NB4 (cell line): ENCODE results near the gene TMEM35B.

Experiments
- POLR2A ChIP-seq: IDR thresholded peaks from 2 replicates; pipeline ENCODE4 v1.6.1; 2011; ENCODE audit warnings: mild to moderate bottlenecking; ENCODE audit not compliant: insufficient read length; ENCODE audit errors: extremely low read depth
- TF ChIP-seq, protein P1 (sequence below): IDR thresholded peaks from one replicate; pipeline ENCODE4 v1.5.1; 2012; ENCODE audit warnings: low read depth, low read length

DNA sequence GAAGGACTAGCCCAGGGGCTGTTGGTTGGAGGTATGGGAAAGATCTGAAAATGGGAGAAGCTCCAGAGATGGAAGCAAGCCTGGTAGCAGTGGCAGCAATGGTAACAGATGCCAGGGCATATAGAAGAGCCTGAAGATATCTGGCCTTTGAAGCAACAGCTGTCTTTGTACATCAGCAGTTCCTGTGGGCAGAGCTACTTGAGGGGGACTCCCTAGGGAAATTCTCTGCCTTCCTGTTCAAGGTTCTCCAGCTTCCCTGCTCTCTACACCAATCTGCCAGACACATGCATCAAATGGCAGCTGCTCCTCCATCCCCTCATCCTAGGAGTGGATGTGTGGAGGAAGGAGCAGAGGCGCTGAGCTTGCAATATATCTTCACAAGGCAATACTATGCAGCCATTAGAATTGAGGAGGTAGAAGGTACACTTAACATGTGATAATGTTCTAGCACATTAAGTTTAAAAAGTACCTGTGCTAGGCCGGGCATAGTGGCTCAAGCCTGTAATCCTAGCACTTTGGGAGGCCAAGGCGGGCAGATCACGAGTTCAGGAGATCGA lies 2.2 kb downstream of the TMEM35B start:
- TF ChIP-seq POLR2A = no peak
- TF ChIP-seq, protein P1, sequence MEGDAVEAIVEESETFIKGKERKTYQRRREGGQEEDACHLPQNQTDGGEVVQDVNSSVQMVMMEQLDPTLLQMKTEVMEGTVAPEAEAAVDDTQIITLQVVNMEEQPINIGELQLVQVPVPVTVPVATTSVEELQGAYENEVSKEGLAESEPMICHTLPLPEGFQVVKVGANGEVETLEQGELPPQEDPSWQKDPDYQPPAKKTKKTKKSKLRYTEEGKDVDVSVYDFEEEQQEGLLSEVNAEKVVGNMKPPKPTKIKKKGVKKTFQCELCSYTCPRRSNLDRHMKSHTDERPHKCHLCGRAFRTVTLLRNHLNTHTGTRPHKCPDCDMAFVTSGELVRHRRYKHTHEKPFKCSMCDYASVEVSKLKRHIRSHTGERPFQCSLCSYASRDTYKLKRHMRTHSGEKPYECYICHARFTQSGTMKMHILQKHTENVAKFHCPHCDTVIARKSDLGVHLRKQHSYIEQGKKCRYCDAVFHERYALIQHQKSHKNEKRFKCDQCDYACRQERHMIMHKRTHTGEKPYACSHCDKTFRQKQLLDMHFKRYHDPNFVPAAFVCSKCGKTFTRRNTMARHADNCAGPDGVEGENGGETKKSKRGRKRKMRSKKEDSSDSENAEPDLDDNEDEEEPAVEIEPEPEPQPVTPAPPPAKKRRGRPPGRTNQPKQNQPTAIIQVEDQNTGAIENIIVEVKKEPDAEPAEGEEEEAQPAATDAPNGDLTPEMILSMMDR = no peak
